ENCODE results near the gene ZBTB37.
A peak's percentile ranks its signal among the peaks of the same experiment; 100 is the strongest.

ZBTB37 gene

GRCh38 chr1:173903827-173904531 lies 35.8 kb downstream of the ZBTB37 start:
- Histone ChIP-seq H3K4me2 (ENCODE audit: low read length) (no peak overlapping the region), H3K79me1 (ENCODE audit: low read length) (peaks cover 1% of the 10 kb centered on the region), H3K4me3 (ENCODE audit: low read length) (no peak overlapping the region), H2BK5ac (ENCODE audit: low read length) (no peak overlapping the region), H3K4me1 (ENCODE audit: control insufficient read depth, low read depth, low read length) (no peaks in the 10 kb centered on the region), H2BK15ac (replicated peaks; ENCODE audit: low read depth) (no peak overlapping the region), H3K56ac (ENCODE audit: low read length) (no peak overlapping the region), H3K4ac (ENCODE audit: low read depth, low read length) (no peak overlapping the region), H3K36me3 (ENCODE audit: control insufficient read depth, insufficient read depth, low read length) (no peaks in the 10 kb centered on the region), H3K9ac (ENCODE audit: low read length) (no peak overlapping the region), H4K8ac (ENCODE audit: low read depth, low read length) (no peak overlapping the region), H3K79me2 (ENCODE audit: control insufficient read depth, insufficient read depth, low read length) (no peaks in the 10 kb centered on the region), H2AK5ac (ENCODE audit: low read length) (no peak overlapping the region), H3K27ac (ENCODE audit: low read depth, low read length) (no peak overlapping the region), H3K27me3 (ENCODE audit: insufficient read depth, low read length, poor library complexity) (no peaks in the 10 kb centered on the region), H3K18ac (ENCODE audit: low read length) (no peak overlapping the region), H2BK120ac (ENCODE audit: low read depth, low read length) (no peak overlapping the region), H4K5ac (ENCODE audit: low read length) (no peak overlapping the region), H3K23ac (ENCODE audit: low read length) (no peak overlapping the region)
- no CpG with 5 or more reads among the region's 6 CpGs for WGBS (ENCODE audit: extremely low coverage, insufficient coverage, low lambda C conversion rate)
- no peak for DNase-seq

- H3K9ac ChIP-seq (ENCODE audit: low read length): no peak overlapping the region
- no peaks in the 10 kb centered on the region for H3K27me3 ChIP-seq (ENCODE audit: insufficient read depth, low read length, poor library complexity)
- no peak overlapping the region for H3K4me3 ChIP-seq (ENCODE audit: low read length)
- no peaks in the 10 kb centered on the region for H3K79me2 ChIP-seq (ENCODE audit: control insufficient read depth, insufficient read depth, low read length)
- H2BK120ac ChIP-seq (ENCODE audit: low read depth, low read length): no peak overlapping the region
- WGBS (ENCODE audit: extremely low coverage, insufficient coverage, low lambda C conversion rate): no CpG with 5 or more reads among the region's 3 CpGs
- H3K79me1 ChIP-seq (ENCODE audit: low read length): no peaks in the 10 kb centered on the region
- no peak overlapping the region for H4K8ac ChIP-seq (ENCODE audit: low read depth, low read length)
- no peaks in the 10 kb centered on the region for H3K36me3 ChIP-seq (ENCODE audit: control insufficient read depth, insufficient read depth, low read length)
- H3K18ac ChIP-seq (ENCODE audit: low read length): no peak overlapping the region
- no peak overlapping the region for H3K4ac ChIP-seq (ENCODE audit: low read depth, low read length)
- no peak overlapping the region for H3K27ac ChIP-seq (ENCODE audit: low read depth, low read length)
- H2BK15ac ChIP-seq (replicated peaks; ENCODE audit: low read depth): no peak overlapping the region
- H2BK5ac ChIP-seq (ENCODE audit: low read length): no peak overlapping the region
- H3K4me1 ChIP-seq (ENCODE audit: control insufficient read depth, low read depth, low read length): no peaks in the 10 kb centered on the region
- H3K4me2 ChIP-seq (ENCODE audit: low read length): no peak overlapping the region
- no peak for DNase-seq
- no peak overlapping the region for H2AK5ac ChIP-seq (ENCODE audit: low read length)
- no peak overlapping the region for H3K56ac ChIP-seq (ENCODE audit: low read length)
- H3K23ac ChIP-seq (ENCODE audit: low read length): no peak overlapping the region
- H4K5ac ChIP-seq (ENCODE audit: low read length): no peak overlapping the region
These were observed 44.9 kb downstream of the ZBTB37 start for GRCh38 chr1:173913111-173913510.

GRCh38 chr1:173914366-173914871 lies 46.2 kb downstream of the ZBTB37 start:
- WGBS (ENCODE audit: extremely low coverage, insufficient coverage, low lambda C conversion rate): no CpG with 5 or more reads among the region's 13 CpGs
- Histone ChIP-seq H3K23ac (ENCODE audit: low read length) (no peak overlapping the region), H3K36me3 (ENCODE audit: control insufficient read depth, insufficient read depth, low read length) (no peaks in the 10 kb centered on the region), H3K18ac (ENCODE audit: low read length) (no peak overlapping the region), H2BK5ac (ENCODE audit: low read length) (no peak overlapping the region), H3K27me3 (ENCODE audit: insufficient read depth, low read length, poor library complexity) (no peaks in the 10 kb centered on the region), H3K27ac (ENCODE audit: low read depth, low read length) (no peak overlapping the region), H4K8ac (ENCODE audit: low read depth, low read length) (no peak overlapping the region), H2BK15ac (replicated peaks; ENCODE audit: low read depth) (no peak overlapping the region), H3K4me3 (ENCODE audit: low read length) (no peak overlapping the region), H2BK120ac (ENCODE audit: low read depth, low read length) (no peak overlapping the region), H3K56ac (ENCODE audit: low read length) (no peak overlapping the region), H3K4me2 (ENCODE audit: low read length) (no peak overlapping the region), H2AK5ac (ENCODE audit: low read length) (no peak overlapping the region), H3K4me1 (ENCODE audit: control insufficient read depth, low read depth, low read length) (no peaks in the 10 kb centered on the region), H3K4ac (ENCODE audit: low read depth, low read length) (no peak overlapping the region), H3K79me2 (ENCODE audit: control insufficient read depth, insufficient read depth, low read length) (no peaks in the 10 kb centered on the region), H3K79me1 (ENCODE audit: low read length) (no peaks in the 10 kb centered on the region), H3K9ac (ENCODE audit: low read length) (no peak overlapping the region), H4K5ac (ENCODE audit: low read length) (no peak overlapping the region)
- DNase-seq: peak; percentile 56

GRCh38 chr1:173915596-173915995 lies 47.4 kb downstream of the ZBTB37 start:
- H3K27me3 ChIP-seq (ENCODE audit: insufficient read depth, low read length, poor library complexity): no peaks in the 10 kb centered on the region
- no peak overlapping the region for H3K4ac ChIP-seq (ENCODE audit: low read depth, low read length)
- H2BK120ac ChIP-seq (ENCODE audit: low read depth, low read length): no peak overlapping the region
- no peaks in the 10 kb centered on the region for H3K36me3 ChIP-seq (ENCODE audit: control insufficient read depth, insufficient read depth, low read length)
- H3K4me2 ChIP-seq (ENCODE audit: low read length): no peak overlapping the region
- H3K79me1 ChIP-seq (ENCODE audit: low read length): no peaks in the 10 kb centered on the region
- no peak overlapping the region for H3K56ac ChIP-seq (ENCODE audit: low read length)
- no peak overlapping the region for H3K23ac ChIP-seq (ENCODE audit: low read length)
- no peak overlapping the region for H2AK5ac ChIP-seq (ENCODE audit: low read length)
- no peak overlapping the region for H2BK15ac ChIP-seq (replicated peaks; ENCODE audit: low read depth)
- no peak overlapping the region for H4K8ac ChIP-seq (ENCODE audit: low read depth, low read length)
- H3K79me2 ChIP-seq (ENCODE audit: control insufficient read depth, insufficient read depth, low read length): no peaks in the 10 kb centered on the region
- H3K18ac ChIP-seq (ENCODE audit: low read length): no peak overlapping the region
- no CpG with 5 or more reads among the region's 2 CpGs for WGBS (ENCODE audit: extremely low coverage, insufficient coverage, low lambda C conversion rate)
- no peak overlapping the region for H2BK5ac ChIP-seq (ENCODE audit: low read length)
- no peak for DNase-seq
- no peak overlapping the region for H4K5ac ChIP-seq (ENCODE audit: low read length)
- H3K27ac ChIP-seq (ENCODE audit: low read depth, low read length): no peak overlapping the region
- H3K4me1 ChIP-seq (ENCODE audit: control insufficient read depth, low read depth, low read length): no peaks in the 10 kb centered on the region
- no peak overlapping the region for H3K9ac ChIP-seq (ENCODE audit: low read length)
- no peak overlapping the region for H3K4me3 ChIP-seq (ENCODE audit: low read length)

- H2BK120ac ChIP-seq (ENCODE audit: low read depth, low read length): no peak overlapping the region
- H3K4me1 ChIP-seq (ENCODE audit: control insufficient read depth, low read depth, low read length): no peaks in the 10 kb centered on the region
- H3K79me2 ChIP-seq (ENCODE audit: control insufficient read depth, insufficient read depth, low read length): no peaks in the 10 kb centered on the region
- H3K36me3 ChIP-seq (ENCODE audit: control insufficient read depth, insufficient read depth, low read length): no peaks in the 10 kb centered on the region
- no CpG with 5 or more reads among the region's 4 CpGs for WGBS (ENCODE audit: extremely low coverage, insufficient coverage, low lambda C conversion rate)
- DNase-seq: no peak
- H3K4me3 ChIP-seq (ENCODE audit: low read length): no peak overlapping the region
- H3K27me3 ChIP-seq (ENCODE audit: insufficient read depth, low read length, poor library complexity): no peaks in the 10 kb centered on the region
- H4K5ac ChIP-seq (ENCODE audit: low read length): no peak overlapping the region
- no peak overlapping the region for H3K4me2 ChIP-seq (ENCODE audit: low read length)
- no peak overlapping the region for H3K18ac ChIP-seq (ENCODE audit: low read length)
- no peak overlapping the region for H2AK5ac ChIP-seq (ENCODE audit: low read length)
- no peak overlapping the region for H4K8ac ChIP-seq (ENCODE audit: low read depth, low read length)
- no peak overlapping the region for H3K27ac ChIP-seq (ENCODE audit: low read depth, low read length)
- no peak overlapping the region for H3K23ac ChIP-seq (ENCODE audit: low read length)
- H3K4ac ChIP-seq (ENCODE audit: low read depth, low read length): no peak overlapping the region
- H2BK5ac ChIP-seq (ENCODE audit: low read length): no peak overlapping the region
- no peak overlapping the region for H2BK15ac ChIP-seq (replicated peaks; ENCODE audit: low read depth)
- no peaks in the 10 kb centered on the region for H3K79me1 ChIP-seq (ENCODE audit: low read length)
- no peak overlapping the region for H3K56ac ChIP-seq (ENCODE audit: low read length)
- H3K9ac ChIP-seq (ENCODE audit: low read length): no peak overlapping the region
These were observed 48.5 kb downstream of the ZBTB37 start for GRCh38 chr1:173916667-173917066.

- Histone ChIP-seq H3K79me2 (ENCODE audit: control insufficient read depth, insufficient read depth, low read length) (no peaks in the 10 kb centered on the region), H3K4me3 (ENCODE audit: low read length) (no peak within 1 kb of the TSS), H3K27ac (ENCODE audit: low read depth, low read length) (no peak within 1 kb of the TSS), H3K56ac (ENCODE audit: low read length) (no peak within 1 kb of the TSS), H3K79me1 (ENCODE audit: low read length) (no peaks in the 10 kb centered on the region), H3K23ac (ENCODE audit: low read length) (no peak within 1 kb of the TSS), H2BK15ac (replicated peaks; ENCODE audit: low read depth) (no peak within 1 kb of the TSS), H3K4ac (ENCODE audit: low read depth, low read length) (no peak within 1 kb of the TSS), H2AK5ac (ENCODE audit: low read length) (no peak within 1 kb of the TSS), H3K9ac (ENCODE audit: low read length) (no peak within 1 kb of the TSS), H4K8ac (ENCODE audit: low read depth, low read length) (no peak within 1 kb of the TSS), H3K4me1 (ENCODE audit: control insufficient read depth, low read depth, low read length) (no peaks in the 10 kb centered on the region), H2BK5ac (ENCODE audit: low read length) (no peak within 1 kb of the TSS), H2BK120ac (ENCODE audit: low read depth, low read length) (no peak within 1 kb of the TSS), H3K27me3 (ENCODE audit: insufficient read depth, low read length, poor library complexity) (no peaks in the 10 kb centered on the region), H3K4me2 (ENCODE audit: low read length) (no peak within 1 kb of the TSS), H4K5ac (ENCODE audit: low read length) (no peak within 1 kb of the TSS), H3K36me3 (ENCODE audit: control insufficient read depth, insufficient read depth, low read length) (no peaks in the 10 kb centered on the region), H3K18ac (ENCODE audit: low read length) (no peak within 1 kb of the TSS)
- no CpG with 5 or more reads among the region's 3 CpGs for WGBS (ENCODE audit: extremely low coverage, insufficient coverage, low lambda C conversion rate)
- no peak for DNase-seq
These were observed 49.0 kb downstream of the ZBTB37 start, which contains the start of gene SERPINC1 for GRCh38 chr1:173917149-173917548. Gene SERPINC1, minus strand, starts transcription at chr1:173917327. Its CDS starts 68 bp downstream, at chr1:173917259.
